Measurements from ENCODE around the gene NR2C2AP.

The NR2C2AP gene

DNA sequence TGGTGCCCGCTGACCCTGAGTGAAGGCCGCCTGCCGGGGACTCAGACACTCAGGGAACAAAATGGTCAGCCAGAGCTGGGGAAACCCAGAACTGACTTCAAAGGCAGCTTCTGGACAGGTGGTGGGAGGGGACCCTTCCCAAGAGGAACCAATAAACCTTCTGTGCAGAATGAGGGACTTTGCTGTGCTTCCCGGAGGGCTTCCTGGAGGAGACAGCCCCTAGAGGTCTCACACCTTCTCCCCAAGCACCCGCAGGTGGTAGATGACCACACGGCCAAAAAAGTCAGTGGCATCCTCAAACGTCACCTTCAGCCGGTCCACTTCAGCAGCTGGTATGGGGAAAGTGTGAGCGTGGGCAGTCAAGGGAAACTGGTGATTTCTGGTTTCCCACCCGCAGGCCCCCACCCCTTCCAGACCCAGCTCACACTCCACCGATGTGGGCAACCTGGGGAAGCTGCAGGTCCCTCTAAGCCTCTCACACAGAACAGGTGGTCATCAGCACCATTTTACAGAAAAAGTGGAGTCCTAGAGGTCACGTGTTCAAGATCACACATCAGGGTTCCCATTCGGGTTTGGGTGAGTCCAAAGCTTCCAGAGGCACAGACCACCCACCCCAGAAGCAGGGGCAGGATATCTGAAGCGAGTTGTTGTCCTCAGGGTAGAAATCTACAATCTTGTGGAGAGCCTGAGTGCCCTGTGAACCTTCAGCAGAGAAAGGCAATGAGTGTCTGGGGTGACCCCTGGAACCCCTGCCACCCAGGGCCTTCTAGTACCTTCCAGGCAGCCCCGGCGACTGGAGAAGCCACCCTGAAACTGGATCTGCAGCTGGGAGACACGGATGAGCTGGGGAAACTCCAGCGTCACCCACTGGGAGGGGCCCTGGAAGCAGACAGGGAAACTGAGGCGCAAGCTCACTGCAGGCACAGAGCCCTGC is 1.2 kb downstream of the NR2C2AP start:
- DNase-seq (ENCODE audit: low read depth): no peak
- H3K4me3 ChIP-seq (ENCODE audit: low read depth, low read length): peak overlapping the region; percentile 67
- TF ChIP-seq, protein P1, sequence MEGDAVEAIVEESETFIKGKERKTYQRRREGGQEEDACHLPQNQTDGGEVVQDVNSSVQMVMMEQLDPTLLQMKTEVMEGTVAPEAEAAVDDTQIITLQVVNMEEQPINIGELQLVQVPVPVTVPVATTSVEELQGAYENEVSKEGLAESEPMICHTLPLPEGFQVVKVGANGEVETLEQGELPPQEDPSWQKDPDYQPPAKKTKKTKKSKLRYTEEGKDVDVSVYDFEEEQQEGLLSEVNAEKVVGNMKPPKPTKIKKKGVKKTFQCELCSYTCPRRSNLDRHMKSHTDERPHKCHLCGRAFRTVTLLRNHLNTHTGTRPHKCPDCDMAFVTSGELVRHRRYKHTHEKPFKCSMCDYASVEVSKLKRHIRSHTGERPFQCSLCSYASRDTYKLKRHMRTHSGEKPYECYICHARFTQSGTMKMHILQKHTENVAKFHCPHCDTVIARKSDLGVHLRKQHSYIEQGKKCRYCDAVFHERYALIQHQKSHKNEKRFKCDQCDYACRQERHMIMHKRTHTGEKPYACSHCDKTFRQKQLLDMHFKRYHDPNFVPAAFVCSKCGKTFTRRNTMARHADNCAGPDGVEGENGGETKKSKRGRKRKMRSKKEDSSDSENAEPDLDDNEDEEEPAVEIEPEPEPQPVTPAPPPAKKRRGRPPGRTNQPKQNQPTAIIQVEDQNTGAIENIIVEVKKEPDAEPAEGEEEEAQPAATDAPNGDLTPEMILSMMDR (conservative IDR thresholded peaks at IDR 0.05; ENCODE audit: low read depth, low read length): no peak

- no peak for DNase-seq (ENCODE audit: low read depth)
- TF ChIP-seq, protein P1 (conservative IDR thresholded peaks at IDR 0.05; ENCODE audit: low read depth, low read length): no peak
- H3K4me3 ChIP-seq (ENCODE audit: low read depth, low read length): no peak overlapping the region
Observed at GRCh38 chr19:19193926-19194325, 9.3 kb downstream of the NR2C2AP start.

DNA sequence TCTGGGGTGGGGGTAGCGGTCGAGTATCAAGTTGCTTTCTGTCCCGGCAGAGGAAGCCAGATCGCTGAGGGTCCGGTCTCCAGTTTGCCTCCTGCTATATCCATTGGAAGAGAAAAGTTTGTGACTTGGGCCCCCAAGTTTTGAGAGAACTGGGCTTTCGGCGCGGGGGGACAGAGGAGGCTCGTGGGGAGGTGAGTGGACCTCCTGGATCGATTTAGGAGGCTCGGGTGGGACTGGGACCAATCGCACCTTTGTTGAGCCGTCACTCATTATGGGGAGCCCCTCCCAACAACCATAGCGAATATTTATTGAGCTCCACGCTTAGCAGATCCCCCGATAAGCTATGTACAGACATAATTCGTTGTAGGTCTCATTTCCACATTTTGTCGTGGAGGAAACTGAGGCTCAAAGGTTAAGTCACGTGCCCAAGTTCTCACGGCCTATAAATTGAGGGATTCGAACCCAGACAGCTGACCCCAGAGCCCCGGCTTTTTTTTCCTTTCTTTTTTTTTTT is 10.2 kb downstream of the NR2C2AP start:
- TF ChIP-seq, protein P1 (conservative IDR thresholded peaks at IDR 0.05; ENCODE audit: low read depth, low read length): no peak
- peak overlapping the region; percentile 83 for H3K4me3 ChIP-seq (ENCODE audit: low read depth, low read length)
- no peak for DNase-seq (ENCODE audit: low read depth)

- TF ChIP-seq, protein P1 (conservative IDR thresholded peaks at IDR 0.05; ENCODE audit: low read depth, low read length): no peak
- DNase-seq (ENCODE audit: low read depth): peak; percentile 99
- peak within 1 kb of the TSS; percentile 99 for H3K4me3 ChIP-seq (ENCODE audit: low read depth, low read length)
Observed at GRCh38 chr19:19192078-19192882, 10.9 kb downstream of the NR2C2AP start, which contains the start of the genes BORCS8 and RFXANK. Gene BORCS8, minus strand, starts transcription at chr19:19192152. Its CDS starts 35 bp downstream, at chr19:19192117. Gene RFXANK, plus strand, starts transcription at chr19:19192258. Its CDS starts 1,689 bp downstream, at chr19:19193947.

DNA sequence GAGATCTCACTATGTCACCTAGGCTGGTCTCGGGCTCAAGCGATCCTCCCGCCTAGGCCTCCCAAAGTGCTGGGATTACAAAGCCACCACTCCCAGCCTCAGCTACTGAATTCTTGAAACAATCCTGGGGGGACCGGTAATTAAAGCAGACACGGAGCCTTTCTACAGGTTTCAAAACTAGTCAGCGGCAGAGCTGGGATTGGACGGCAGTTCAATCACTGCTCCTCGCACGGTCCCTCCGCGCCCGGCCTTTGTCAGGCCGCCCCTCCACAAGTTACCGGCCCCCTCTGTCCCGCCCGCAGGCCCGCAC is 11.5 kb downstream of the NR2C2AP start:
- no peak for DNase-seq (ENCODE audit: low read depth)
- TF ChIP-seq, protein P1 (conservative IDR thresholded peaks at IDR 0.05; ENCODE audit: low read depth, low read length): no peak
- peak overlapping the region; percentile 99 for H3K4me3 ChIP-seq (ENCODE audit: low read depth, low read length)

DNA sequence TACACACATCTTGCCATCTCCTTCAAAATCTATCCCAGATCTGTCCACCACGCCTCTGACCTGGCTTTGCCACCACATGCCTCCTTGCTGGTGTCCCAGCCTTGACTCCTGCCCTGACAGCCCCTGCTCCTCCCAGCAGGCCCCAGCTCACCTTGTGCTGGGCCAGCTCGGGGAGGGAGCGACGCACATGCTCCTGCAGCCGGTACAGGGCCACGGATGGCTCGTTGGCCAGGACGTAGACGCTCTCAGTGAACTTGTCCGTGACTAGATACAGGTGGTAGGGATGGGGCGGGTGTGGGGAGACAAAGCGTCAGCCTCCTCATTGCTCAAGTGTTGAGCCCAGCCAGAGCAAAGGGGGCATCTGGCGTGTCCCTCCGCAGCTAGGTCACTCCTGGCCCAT is 16.5 kb downstream of the NR2C2AP start:
- TF ChIP-seq, protein P1 (conservative IDR thresholded peaks at IDR 0.05; ENCODE audit: low read depth, low read length): no peak
- no peak overlapping the region for H3K4me3 ChIP-seq (ENCODE audit: low read depth, low read length)
- no peak for DNase-seq (ENCODE audit: low read depth)
